Prostate gland (tissue), 2 donors: ENCODE data around the gene LGALS9. TPM values are rescaled to one million over a fixed set of nuclear protein-coding genes. Genes with fewer than 3 reads are reported as not detected.
A peak's percentile ranks its signal among the peaks of the same experiment; 100 is the strongest.
"Not testable (repeated sequence)": the region's sequence is repeated elsewhere in the genome, so short reads cannot be mapped to it uniquely, and the experiment has no call there.

Source experiments
- DNase-seq: peaks from one replicate; pipeline ENCODE4 v3.0.0-alpha.2; 2019; ENCODE audit warnings: low spot score
- H3K27ac ChIP-seq, 2 donors: fragments of 200-600 bp; sonication (generic); 2 replicates each; pipeline ENCODE4 v1.5.1; 2017 to 2019
- H3K27me3 ChIP-seq: fragments of 200-600 bp; sonication (generic); replicated peaks from 2 replicates; pipeline ENCODE4 v1.5.1; 2019; ENCODE audit not compliant: insufficient read depth
- H3K36me3 ChIP-seq, 2 donors: fragments of 200-600 bp; sonication (generic); 1 replicate in 1 of 2; 2 replicates in 1 of 2; pipeline versions ENCODE4 v1.5.1 to v1.8.1; 2017 to 2019
- H3K4me1 ChIP-seq: fragments of 200-600 bp; sonication (generic); replicated peaks from 2 replicates; pipeline ENCODE4 v1.5.1; 2019
- H3K4me3 ChIP-seq, 2 donors: fragments of 200-600 bp; sonication (generic); 2 replicates each; pipeline ENCODE4 v1.5.1; 2017 to 2019
- H3K9me3 ChIP-seq: fragments of 200-600 bp; sonication (generic); 2 replicates; pipeline ENCODE4 v1.5.1; 2017
- POLR2A ChIP-seq: fragments of 450-650 bp; IDR thresholded peaks from one replicate; pipeline ENCODE4 v1.6.1; 2016; ENCODE audit warnings: antibody characterized with exemption, mild to moderate bottlenecking
- POLR2AphosphoS5 ChIP-seq: sonication (generic); formaldehyde crosslinking; IDR thresholded peaks from one replicate; pipeline ENCODE4 v1.6.1; 2017; ENCODE audit warnings: antibody characterized with exemption
- WGBS: methylation state at CpG from one replicate; pipeline ENCODE4 v1.1.5; 2018; 5-methylcytosine and 5-hydroxymethylcytosine counted together
- intact Hi-C: fragments of 100-400 bp; cut with DNase I; formaldehyde crosslinking; loops from one replicate; pipeline ENCODE4 v1.14.2; 2022
- total RNA-seq, 2 donors: library from RNA; depleted of rRNA; stranded (reverse); fragments of >200 nt; gene quantifications; one replicate each; pipeline ENCODE4 v1.1.0, GENCODE V29; 2016
- TF ChIP-seq, protein P1 (sequence below), 4 experiments: fragments of 200-600 bp in 2 of 4; fragments of 450-650 bp in 2 of 4; sonication (generic) in 2 of 4; IDR thresholded peaks; 1 replicate in 3 of 4; 2 replicates in 1 of 4; pipeline ENCODE4 v1.5.1; 2016 to 2019; ENCODE audit warnings: antibody characterized with exemption in 4 of 4, mild to moderate bottlenecking in 2 of 4, moderate library complexity in 2 of 4

Gene LGALS9
- total RNA-seq, 2 donors from 2014 or later = 7.2 to 16.7 TPM

DNA sequence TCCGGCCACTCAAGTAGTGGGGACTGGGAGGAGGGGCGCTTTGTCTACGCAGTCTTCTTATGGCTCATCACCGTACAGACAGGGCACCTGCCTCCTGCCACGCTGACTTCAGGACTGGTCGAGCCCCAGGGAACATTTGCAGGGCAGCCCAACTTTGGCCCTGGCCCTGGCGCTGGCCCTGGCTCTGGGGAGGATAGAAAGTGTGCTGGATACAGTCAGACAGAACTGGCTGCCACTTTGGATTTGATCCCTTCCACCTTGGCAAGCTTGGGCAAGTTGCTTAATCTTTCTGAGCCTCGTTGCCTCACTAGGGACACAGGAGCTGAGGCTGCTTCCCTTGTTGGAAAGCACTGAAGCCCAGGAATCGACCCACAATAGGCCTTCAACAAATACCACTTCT lies 13.6 kb downstream of the LGALS9 start:
- H3K36me3 ChIP-seq = no peaks in the 10 kb centered on the region
- DNase-seq = no peak
- intact Hi-C loops = no loop called here
- no peak overlapping the region for H3K4me3 ChIP-seq
- TF ChIP-seq POLR2A (no peak), POLR2AphosphoS5 (no peak)
- TF ChIP-seq, protein P1, sequence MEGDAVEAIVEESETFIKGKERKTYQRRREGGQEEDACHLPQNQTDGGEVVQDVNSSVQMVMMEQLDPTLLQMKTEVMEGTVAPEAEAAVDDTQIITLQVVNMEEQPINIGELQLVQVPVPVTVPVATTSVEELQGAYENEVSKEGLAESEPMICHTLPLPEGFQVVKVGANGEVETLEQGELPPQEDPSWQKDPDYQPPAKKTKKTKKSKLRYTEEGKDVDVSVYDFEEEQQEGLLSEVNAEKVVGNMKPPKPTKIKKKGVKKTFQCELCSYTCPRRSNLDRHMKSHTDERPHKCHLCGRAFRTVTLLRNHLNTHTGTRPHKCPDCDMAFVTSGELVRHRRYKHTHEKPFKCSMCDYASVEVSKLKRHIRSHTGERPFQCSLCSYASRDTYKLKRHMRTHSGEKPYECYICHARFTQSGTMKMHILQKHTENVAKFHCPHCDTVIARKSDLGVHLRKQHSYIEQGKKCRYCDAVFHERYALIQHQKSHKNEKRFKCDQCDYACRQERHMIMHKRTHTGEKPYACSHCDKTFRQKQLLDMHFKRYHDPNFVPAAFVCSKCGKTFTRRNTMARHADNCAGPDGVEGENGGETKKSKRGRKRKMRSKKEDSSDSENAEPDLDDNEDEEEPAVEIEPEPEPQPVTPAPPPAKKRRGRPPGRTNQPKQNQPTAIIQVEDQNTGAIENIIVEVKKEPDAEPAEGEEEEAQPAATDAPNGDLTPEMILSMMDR (IDR thresholded peaks at IDR 0.05) = no peak
- no peaks in the 10 kb centered on the region for H3K27me3 ChIP-seq
- H3K27ac ChIP-seq = no peak overlapping the region
- WGBS = 66% methylated on average over 9 of the region's 9 CpGs
- no peaks in the 10 kb centered on the region for H3K9me3 ChIP-seq
- no peaks in the 10 kb centered on the region for H3K4me1 ChIP-seq

DNA sequence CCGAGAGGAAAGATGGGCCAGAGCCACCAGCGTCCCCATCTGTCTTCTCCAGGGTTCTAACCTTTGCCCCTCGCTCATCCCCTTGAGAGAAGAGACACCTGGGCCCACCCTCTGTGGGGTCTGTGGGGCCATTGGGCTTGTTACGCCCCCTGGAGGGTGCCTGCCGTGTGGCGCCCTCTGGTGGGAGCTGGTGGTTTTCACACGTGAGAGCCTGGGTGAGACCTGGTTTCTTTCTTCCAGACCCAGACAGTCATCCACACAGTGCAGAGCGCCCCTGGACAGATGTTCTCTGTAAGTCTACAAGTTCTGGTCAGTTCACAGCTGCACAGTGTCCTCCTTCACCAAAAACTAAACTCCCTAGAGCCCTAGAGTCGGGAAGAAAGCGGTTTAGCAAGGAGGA lies 14.6 kb downstream of the LGALS9 start:
- intact Hi-C loops, H3K4me3 ChIP-seq: not testable (repeated sequence)
- 80% methylated on average over 3 of the region's 10 CpGs for WGBS

DNA sequence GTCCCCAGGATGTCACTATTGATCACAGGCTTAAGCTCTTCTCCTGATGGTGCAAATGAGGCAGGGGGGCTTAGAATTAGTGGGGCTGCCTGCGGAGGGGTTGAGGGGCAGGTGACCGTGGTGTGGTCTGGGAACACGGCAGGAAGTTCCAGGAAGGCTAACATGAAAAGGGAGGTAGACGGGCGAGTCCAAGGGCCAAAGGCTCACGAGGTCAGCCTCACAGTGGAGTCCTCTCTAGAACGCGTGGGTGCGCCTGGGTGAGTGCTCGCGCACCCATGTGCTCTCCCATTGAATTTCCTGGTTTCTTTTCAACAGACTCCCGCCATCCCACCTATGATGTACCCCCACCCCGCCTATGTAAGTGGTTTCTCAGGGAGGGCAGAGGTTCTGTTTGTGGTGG lies 15.2 kb downstream of the LGALS9 start:
- intact Hi-C loops = no loop called here
- Histone ChIP-seq H3K9me3 (no peaks in the 10 kb centered on the region), H3K27me3 (no peaks in the 10 kb centered on the region), H3K27ac (no peak overlapping the region), H3K36me3 (no peaks in the 10 kb centered on the region), H3K4me3 (no peak overlapping the region), H3K4me1 (no peaks in the 10 kb centered on the region)
- 94% methylated on average over 13 of the region's 13 CpGs for WGBS
- DNase-seq = no peak
- TF ChIP-seq POLR2AphosphoS5 = no peak
- TF ChIP-seq, protein P1 (IDR thresholded peaks at IDR 0.05) = no peak
- TF ChIP-seq POLR2A = no peak

More for the DNA sequence above, 14.6 kb downstream of the LGALS9 start:
- not testable (repeated sequence) for DNase-seq, H3K36me3 ChIP-seq, H3K27ac ChIP-seq, H3K9me3 ChIP-seq, H3K4me1 ChIP-seq, H3K27me3 ChIP-seq

DNA sequence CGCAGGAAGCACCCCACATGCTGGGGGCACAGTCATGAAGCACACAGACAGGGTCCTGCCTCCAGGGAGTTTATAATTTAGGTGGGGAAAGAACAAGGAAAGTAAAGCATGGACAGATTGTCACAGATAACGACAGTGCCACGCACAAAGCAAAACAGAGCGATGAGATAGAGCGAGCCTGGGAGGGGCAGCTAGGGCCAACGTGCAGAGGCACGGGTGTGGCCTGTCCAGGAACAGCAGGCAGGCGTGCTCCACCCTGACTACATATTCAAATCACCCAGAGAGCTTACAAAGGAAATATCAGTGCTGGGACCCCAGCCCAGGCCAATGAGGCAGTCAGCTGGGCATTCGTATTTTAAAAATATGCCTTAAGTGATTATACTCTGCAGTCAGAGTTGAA lies 16.8 kb downstream of the LGALS9 start:
- H3K27me3 ChIP-seq = no peaks in the 10 kb centered on the region
- no peak overlapping the region for H3K27ac ChIP-seq
- intact Hi-C loops = no loop called here
- no peak overlapping the region for H3K4me3 ChIP-seq
- no peaks in the 10 kb centered on the region for H3K36me3 ChIP-seq
- H3K4me1 ChIP-seq = no peaks in the 10 kb centered on the region
- no peaks in the 10 kb centered on the region for H3K9me3 ChIP-seq
- WGBS = 75% methylated on average over 9 of the region's 9 CpGs
- TF ChIP-seq POLR2A (no peak), POLR2AphosphoS5 (no peak)
- TF ChIP-seq, protein P1 (IDR thresholded peaks at IDR 0.05) = no peak
- DNase-seq = no peak

- H3K9me3 ChIP-seq, DNase-seq, H3K27ac ChIP-seq, H3K4me1 ChIP-seq, H3K27me3 ChIP-seq, H3K4me3 ChIP-seq, intact Hi-C loops, H3K36me3 ChIP-seq: not testable (repeated sequence)
- TF ChIP-seq POLR2AphosphoS5 = peak; percentile 28
- 57% methylated on average over 5 of the region's 5 CpGs for WGBS
These were observed 18.2 kb downstream of the LGALS9 start for GRCh38 chr17:27649111-27649571.

- no peaks in the 10 kb centered on the region for H3K9me3 ChIP-seq
- H3K36me3 ChIP-seq = no peaks in the 10 kb centered on the region
- no peaks in the 10 kb centered on the region for H3K27me3 ChIP-seq
- H3K4me1 ChIP-seq = no peaks in the 10 kb centered on the region
- no peak for TF ChIP-seq POLR2AphosphoS5
- TF ChIP-seq, protein P1 (IDR thresholded peaks at IDR 0.05) = no peak
- no peak for TF ChIP-seq POLR2A
- peak; percentile 30 for DNase-seq
- intact Hi-C loops = loop anchor here (2.0 kb wide), 1 partner anchor 47 kb away; no protein-coding TSS in a partner anchor
- 74% methylated on average over 16 of the region's 16 CpGs for WGBS
- H3K4me3 ChIP-seq = no peak overlapping the region
- no peak overlapping the region for H3K27ac ChIP-seq
These were observed 18.9 kb downstream of the LGALS9 start for GRCh38 chr17:27649929-27650328.
